ENCODE data around the gene IFNA2.

DNA sequence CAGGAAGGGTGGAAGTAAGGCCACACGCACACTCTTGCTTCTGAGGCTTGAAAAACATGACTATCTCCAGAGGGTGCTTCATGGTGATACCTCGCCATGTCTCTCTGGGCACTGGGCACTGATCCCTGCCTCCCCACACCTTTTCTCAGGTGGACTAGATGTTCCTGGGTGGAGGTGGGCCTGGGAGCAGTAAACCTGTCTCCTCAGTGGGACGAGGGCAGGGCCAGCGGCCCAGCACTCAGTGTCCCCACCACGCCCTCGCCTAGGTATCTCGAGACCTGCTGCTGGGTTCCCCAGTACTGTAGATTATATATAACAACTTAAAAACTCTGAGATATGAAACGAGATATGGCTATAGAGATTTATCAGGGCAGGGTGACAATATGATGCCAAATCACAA lies 22.9 kb downstream of the IFNA2 start:
- TF ChIP-seq POLR2AphosphoS5 (IDR thresholded peaks at IDR 0.05; ENCODE audit: low read depth, low read length) (no peak), POLR2A (IDR thresholded peaks at IDR 0.05; ENCODE audit: low read depth, low read length) (no peak), TAF1 (IDR thresholded peaks at IDR 0.05; ENCODE audit: low read depth, low read length) (no peak), SPI1 (IDR thresholded peaks at IDR 0.05; ENCODE audit: low read depth, low read length) (no peak), POU2F2 (IDR thresholded peaks at IDR 0.05; ENCODE audit: low read depth, low read length) (no peak), PAX5 (IDR thresholded peaks at IDR 0.05; ENCODE audit: insufficient read depth, low read length, severe bottlenecking) (no peak)
